OCI-LY1 (cell line): ENCODE data around the gene FNIP1.

Source experiments
- H2AFZ ChIP-seq: fragments of 200-600 bp; sonication (generic), shearing (Covaris generic); 2 replicates; pipeline ENCODE4 v1.6.0; 2014; ENCODE audit warnings: antibody characterized with exemption, mild to moderate bottlenecking, low read length
- H3F3A ChIP-seq: fragments of 200-600 bp; sonication (generic), shearing (Covaris generic); 2 replicates; pipeline ENCODE4 v1.6.0; 2014; ENCODE audit warnings: mild to moderate bottlenecking, antibody characterized with exemption, low read length, moderate library complexity; ENCODE audit not compliant: insufficient read depth
- H3K27ac ChIP-seq: fragments of 200-600 bp; sonication (generic); 2 replicates; pipeline ENCODE4 v1.5.1; 2014; ENCODE audit warnings: low read length, mixed run types, mild to moderate bottlenecking, low read depth; ENCODE audit not compliant: poor library complexity, severe bottlenecking
- H3K27me3 ChIP-seq: fragments of 200-600 bp; sonication (generic); 2 replicates; pipeline ENCODE4 v1.6.0; 2014; ENCODE audit warnings: antibody characterized with exemption, mild to moderate bottlenecking, low read length, moderate library complexity; ENCODE audit not compliant: insufficient read depth
- H3K36me3 ChIP-seq: fragments of 200-600 bp; sonication (generic); 2 replicates; pipeline ENCODE4 v1.6.1; 2014; ENCODE audit warnings: mild to moderate bottlenecking, antibody characterized with exemption, low read length, moderate library complexity, mixed read lengths; ENCODE audit not compliant: insufficient read depth
- H3K4me1 ChIP-seq: fragments of 200-600 bp; sonication (generic); 2 replicates; pipeline ENCODE4 v1.5.1; 2014; ENCODE audit warnings: mild to moderate bottlenecking, low read length, moderate library complexity; ENCODE audit not compliant: insufficient read depth, severe bottlenecking
- H3K4me2 ChIP-seq: fragments of 200-600 bp; sonication (generic), shearing (Covaris generic); 2 replicates; pipeline ENCODE4 v1.6.1; 2014; ENCODE audit warnings: low read length
- H3K4me3 ChIP-seq: fragments of 200-600 bp; sonication (generic); 2 replicates; pipeline ENCODE4 v1.5.1; 2014; ENCODE audit warnings: low read length, low read depth, mild to moderate bottlenecking, mixed read lengths; ENCODE audit not compliant: poor library complexity, severe bottlenecking
- H3K79me2 ChIP-seq: fragments of 200-600 bp; shearing (Covaris generic); 2 replicates; pipeline ENCODE4 v1.6.1; 2016; ENCODE audit warnings: mixed run types, low read length, mixed read lengths; ENCODE audit not compliant: insufficient read depth
- H3K9ac ChIP-seq: fragments of 200-600 bp; sonication (generic), shearing (Covaris generic); 2 replicates; pipeline ENCODE4 v1.6.1; 2014; ENCODE audit warnings: mild to moderate bottlenecking, low read length, mixed read lengths
- H3K9me2 ChIP-seq: fragments of 200-600 bp; sonication (generic), shearing (Covaris generic); 2 replicates; pipeline ENCODE4 v1.6.1; 2014; ENCODE audit warnings: low read depth, mild to moderate bottlenecking, low read length, mixed read lengths
- H3K9me3 ChIP-seq: fragments of 200-600 bp; shearing (Covaris generic); 2 replicates; pipeline ENCODE4 v1.6.1; 2014; ENCODE audit warnings: low read length, mixed read lengths
- H4K20me1 ChIP-seq: fragments of 200-600 bp; sonication (generic), shearing (Covaris generic); 2 replicates; pipeline ENCODE4 v1.6.0; 2016; ENCODE audit warnings: mild to moderate bottlenecking, low read length; ENCODE audit not compliant: insufficient read depth
- EZH2 ChIP-seq: fragments of 200-600 bp; sonication (generic), shearing (Covaris generic); IDR thresholded peaks from 2 replicates; pipeline ENCODE4 v1.8.0; 2017; ENCODE audit warnings: borderline replicate concordance, mixed run types, mild to moderate bottlenecking, antibody characterized with exemption, low read length, moderate library complexity, mixed read lengths
- TF ChIP-seq, protein P1 (sequence below): fragments of 200-600 bp; sonication (generic), shearing (Covaris generic); IDR thresholded peaks from 2 replicates; pipeline ENCODE4 v1.5.1; 2017; ENCODE audit warnings: mild to moderate bottlenecking, antibody characterized with exemption, low read length, moderate library complexity, mixed read lengths

The FNIP1 gene

DNA sequence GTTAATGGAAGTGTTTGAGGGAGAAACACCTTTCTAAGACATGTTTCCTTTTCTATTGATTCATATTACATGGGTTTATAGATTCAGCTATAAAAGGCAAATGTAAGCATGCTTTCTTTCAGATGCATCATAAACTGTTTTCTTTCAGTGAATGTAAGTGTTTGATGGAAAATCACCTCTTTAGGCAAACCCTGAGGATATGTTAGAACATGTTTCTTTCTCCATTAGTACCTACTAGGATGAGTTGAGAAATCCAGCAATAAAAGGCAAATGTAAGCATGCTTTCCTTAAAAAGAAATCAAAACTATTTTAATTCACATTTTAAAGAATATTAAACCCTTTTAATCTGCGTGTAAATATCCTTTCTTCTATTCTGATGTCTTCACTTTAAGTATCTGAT, 31.6 kb downstream of the FNIP1 start:
- Histone ChIP-seq H3K4me2 (no peak overlapping the region), H3K27me3 (no peaks in the 10 kb centered on the region), H4K20me1 (no peaks in the 10 kb centered on the region), H3K9ac (no peak overlapping the region), H3K4me1 (peaks cover 9% of the 10 kb centered on the region), H3K4me3 (no peak overlapping the region), H3K27ac (no peak overlapping the region), H3K9me3 (peaks cover 3% of the 10 kb centered on the region; the same call in 1 of the 2 replicates), H3K36me3 (peaks cover 7% of the 10 kb centered on the region; the same call in 1 of the 2 replicates), H3F3A (no peaks in the 10 kb centered on the region), H2AFZ (no peak overlapping the region), H3K79me2 (peaks cover 71% of the 10 kb centered on the region), H3K9me2 (no peaks in the 10 kb centered on the region)
- TF ChIP-seq, protein P1, sequence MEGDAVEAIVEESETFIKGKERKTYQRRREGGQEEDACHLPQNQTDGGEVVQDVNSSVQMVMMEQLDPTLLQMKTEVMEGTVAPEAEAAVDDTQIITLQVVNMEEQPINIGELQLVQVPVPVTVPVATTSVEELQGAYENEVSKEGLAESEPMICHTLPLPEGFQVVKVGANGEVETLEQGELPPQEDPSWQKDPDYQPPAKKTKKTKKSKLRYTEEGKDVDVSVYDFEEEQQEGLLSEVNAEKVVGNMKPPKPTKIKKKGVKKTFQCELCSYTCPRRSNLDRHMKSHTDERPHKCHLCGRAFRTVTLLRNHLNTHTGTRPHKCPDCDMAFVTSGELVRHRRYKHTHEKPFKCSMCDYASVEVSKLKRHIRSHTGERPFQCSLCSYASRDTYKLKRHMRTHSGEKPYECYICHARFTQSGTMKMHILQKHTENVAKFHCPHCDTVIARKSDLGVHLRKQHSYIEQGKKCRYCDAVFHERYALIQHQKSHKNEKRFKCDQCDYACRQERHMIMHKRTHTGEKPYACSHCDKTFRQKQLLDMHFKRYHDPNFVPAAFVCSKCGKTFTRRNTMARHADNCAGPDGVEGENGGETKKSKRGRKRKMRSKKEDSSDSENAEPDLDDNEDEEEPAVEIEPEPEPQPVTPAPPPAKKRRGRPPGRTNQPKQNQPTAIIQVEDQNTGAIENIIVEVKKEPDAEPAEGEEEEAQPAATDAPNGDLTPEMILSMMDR, result no peak
- TF ChIP-seq EZH2, result no peak

DNA sequence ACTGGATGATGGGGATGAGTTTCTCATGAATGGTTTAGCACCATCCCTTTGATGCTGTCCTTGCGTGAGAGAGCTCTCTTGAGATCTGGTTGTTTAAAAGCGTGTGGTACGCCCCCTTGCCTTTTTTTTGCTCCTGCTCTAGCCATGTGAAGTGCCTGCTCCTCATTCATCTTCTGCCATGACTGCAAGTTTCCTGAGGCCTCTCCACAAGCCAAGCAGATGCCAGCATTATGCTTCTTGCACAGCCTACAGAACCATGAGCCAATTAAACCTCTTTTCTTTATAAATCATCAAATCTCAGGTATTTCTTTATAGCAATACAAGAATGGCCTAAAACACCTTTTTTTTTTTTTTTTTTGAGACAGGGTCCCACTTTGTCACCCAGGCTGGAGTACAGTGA, 32.8 kb downstream of the FNIP1 start:
- Histone ChIP-seq H3K9me3 (peaks cover 3% of the 10 kb centered on the region; the same call in 1 of the 2 replicates), H3K4me1 (peaks cover under 1% of the 10 kb centered on the region), H3F3A (no peaks in the 10 kb centered on the region), H3K9me2 (no peaks in the 10 kb centered on the region), H2AFZ (no peak overlapping the region), H3K27ac (no peak overlapping the region), H3K4me2 (no peak overlapping the region), H3K9ac (no peak overlapping the region), H3K79me2 (peaks cover 70% of the 10 kb centered on the region), H3K4me3 (no peak overlapping the region), H4K20me1 (no peaks in the 10 kb centered on the region), H3K36me3 (peaks cover 7% of the 10 kb centered on the region; the same call in 1 of the 2 replicates), H3K27me3 (no peaks in the 10 kb centered on the region)
- TF ChIP-seq EZH2, result no peak
- TF ChIP-seq, protein P1, result no peak

DNA sequence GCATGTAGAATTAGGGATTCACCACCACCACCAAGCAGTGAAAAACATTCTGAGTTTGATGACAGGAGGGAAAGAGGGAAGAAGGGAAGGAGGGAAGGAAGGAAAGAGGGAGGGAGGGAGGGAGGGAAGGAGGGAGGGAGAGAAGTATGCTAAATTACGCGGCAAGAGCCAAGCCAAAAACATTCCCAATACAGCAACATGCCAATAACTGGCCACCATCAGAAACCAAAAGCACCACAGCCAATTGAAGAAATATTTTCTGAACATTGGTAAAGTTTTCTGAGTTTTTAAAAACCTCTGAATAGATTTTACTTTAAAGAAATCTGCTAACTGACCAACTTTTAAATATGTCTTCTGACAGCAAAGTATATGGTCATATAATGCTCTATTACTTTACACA, 36.0 kb downstream of the FNIP1 start:
- no peak overlapping the region for H3K4me2 ChIP-seq
- H3K36me3 ChIP-seq, result peaks cover 7% of the 10 kb centered on the region; the same call in 1 of the 2 replicates
- H2AFZ ChIP-seq, result no peak overlapping the region
- peaks cover 78% of the 10 kb centered on the region for H3K79me2 ChIP-seq
- TF ChIP-seq EZH2, result no peak
- TF ChIP-seq, protein P1, result no peak
- no peak overlapping the region for H3K4me3 ChIP-seq
- H3K27ac ChIP-seq, result no peak overlapping the region
- no peaks in the 10 kb centered on the region for H3F3A ChIP-seq
- H3K9ac ChIP-seq, result no peak overlapping the region
- H3K4me1 ChIP-seq, result peaks cover 9% of the 10 kb centered on the region
- H3K27me3 ChIP-seq, result no peaks in the 10 kb centered on the region
- no peaks in the 10 kb centered on the region for H4K20me1 ChIP-seq
- H3K9me2 ChIP-seq, result no peaks in the 10 kb centered on the region
- H3K9me3 ChIP-seq, result peaks cover 3% of the 10 kb centered on the region; the same call in 1 of the 2 replicates
